Stimulated activated CD4-positive, alpha-beta T cell treated with anti-CD3 and anti-CD28 coated beads, Interleukin-12 subunit alpha, Interleukin-12 subunit beta, amount 100 ng/mL, for 4 hours (primary cell): ENCODE results near the gene SLC2A11.
A peak's percentile ranks its signal among the peaks of the same experiment; 100 is the strongest.

Experiments used
- DNase-seq: peaks from one replicate; pipeline ENCODE4 v3.0.0-alpha.2; 2020

The SLC2A11 gene

DNA sequence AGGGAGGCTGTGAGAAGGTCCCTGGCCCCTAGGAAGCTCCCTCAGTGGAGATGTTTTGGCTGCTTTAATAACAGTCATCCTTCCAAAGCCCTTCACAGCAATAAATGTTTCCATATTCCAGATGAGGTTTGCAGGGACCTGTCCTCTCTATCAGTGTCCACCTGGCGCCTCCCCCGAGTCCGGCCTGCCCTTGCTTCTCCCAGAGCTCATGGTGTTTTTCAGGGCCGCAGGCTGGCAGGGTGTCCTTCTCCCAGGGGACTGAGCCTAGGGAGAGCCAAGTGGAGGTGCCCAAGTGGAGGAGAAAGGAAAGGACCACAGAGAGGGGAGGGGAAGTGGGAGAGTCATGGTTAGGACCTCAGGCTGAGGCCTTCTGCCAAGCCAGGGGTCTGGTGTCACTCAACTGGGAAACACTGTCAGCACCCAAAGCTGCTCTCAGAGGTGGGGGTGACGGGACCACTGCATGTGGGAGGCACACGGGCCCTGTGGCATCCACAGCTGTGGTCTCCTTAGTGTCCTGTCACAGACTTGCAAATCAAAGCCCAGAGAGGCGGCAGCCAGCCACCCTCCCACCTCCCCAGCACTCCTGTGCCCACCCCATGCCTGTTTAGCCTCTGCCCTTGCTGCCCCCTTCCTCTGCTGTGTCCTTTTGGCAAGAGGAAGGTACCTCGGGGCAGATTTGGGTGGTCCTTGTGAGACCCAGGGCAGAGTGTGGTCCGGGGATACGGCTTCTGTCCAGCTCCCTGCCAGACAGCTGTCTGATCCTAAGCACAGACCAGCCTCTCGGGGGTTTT is 25.3 kb upstream of the SLC2A11 start:
- no peak for DNase-seq

DNA sequence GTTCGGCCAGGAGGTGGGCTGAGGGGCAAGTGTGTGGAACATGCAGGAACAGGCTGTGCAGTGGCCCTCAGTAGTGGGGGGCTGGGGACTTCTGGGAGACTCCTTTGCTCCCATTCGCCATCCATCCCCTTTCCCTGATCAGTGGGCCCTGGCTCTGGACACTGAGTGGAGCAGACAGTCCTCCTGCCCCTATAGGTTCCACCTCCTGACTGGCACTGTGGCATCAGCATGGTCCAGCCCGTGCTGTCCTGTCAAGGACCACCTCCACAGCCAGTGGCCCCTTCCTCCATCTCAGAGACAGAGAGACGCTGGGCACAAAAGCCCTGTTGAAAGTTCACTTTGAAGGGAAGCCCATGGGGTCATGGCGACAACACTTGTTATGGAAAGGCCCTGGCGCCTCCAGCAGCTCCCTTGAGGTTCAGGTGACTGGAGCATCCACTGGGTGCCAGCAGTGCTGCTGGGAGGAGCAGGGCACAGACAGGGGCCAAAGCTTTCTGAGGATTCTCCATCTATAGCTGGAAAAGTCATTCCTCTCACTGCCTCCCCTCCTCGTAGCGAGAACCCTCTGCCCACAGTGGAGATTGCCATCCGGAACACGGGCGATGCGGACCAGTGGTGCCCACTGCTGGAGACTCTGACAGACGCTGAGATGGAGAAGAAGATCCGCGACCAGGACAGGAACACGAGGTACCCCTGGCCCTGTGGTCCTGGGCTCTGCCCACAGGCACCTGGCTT is 24.5 kb upstream of the SLC2A11 start:
- DNase-seq = no peak

DNA sequence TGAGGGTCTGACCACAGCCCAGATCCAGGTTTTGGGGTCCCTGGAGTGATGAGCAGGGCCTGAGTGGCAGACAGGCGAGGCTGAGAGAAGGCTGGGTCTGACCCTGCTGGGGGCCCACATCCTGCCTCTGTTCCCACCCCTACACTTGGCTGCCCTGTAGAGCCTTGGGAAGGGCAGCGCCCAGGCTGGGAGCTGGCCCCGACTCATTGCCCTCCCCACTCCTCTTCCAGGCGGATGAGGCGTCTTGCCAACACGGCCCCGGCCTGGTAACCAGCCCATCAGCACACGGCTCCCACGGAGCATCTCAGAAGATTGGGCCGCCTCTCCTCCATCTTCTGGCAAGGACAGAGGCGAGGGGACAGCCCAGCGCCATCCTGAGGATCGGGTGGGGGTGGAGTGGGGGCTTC is 23.8 kb upstream of the SLC2A11 start:
- DNase-seq = no peak

DNA sequence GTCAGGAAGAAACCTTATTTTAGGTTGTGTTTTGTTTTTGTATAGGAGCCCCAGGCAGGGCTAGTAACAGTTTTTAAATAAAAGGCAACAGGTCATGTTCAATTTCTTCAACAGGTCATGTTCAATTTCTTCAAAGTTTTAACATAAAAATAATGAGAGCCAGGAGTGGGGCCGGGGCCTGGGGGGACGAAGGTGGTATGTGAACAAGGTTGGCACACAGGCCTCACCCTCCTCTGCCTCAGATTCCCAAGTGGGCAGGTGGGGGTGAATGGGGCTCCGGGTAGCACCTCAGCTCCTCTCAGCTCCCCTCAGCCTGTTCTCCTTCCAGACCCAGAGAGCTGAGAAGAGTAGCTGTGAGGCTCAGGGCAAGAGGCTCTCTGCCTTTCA is 23.3 kb upstream of the SLC2A11 start:
- DNase-seq = no peak

DNA sequence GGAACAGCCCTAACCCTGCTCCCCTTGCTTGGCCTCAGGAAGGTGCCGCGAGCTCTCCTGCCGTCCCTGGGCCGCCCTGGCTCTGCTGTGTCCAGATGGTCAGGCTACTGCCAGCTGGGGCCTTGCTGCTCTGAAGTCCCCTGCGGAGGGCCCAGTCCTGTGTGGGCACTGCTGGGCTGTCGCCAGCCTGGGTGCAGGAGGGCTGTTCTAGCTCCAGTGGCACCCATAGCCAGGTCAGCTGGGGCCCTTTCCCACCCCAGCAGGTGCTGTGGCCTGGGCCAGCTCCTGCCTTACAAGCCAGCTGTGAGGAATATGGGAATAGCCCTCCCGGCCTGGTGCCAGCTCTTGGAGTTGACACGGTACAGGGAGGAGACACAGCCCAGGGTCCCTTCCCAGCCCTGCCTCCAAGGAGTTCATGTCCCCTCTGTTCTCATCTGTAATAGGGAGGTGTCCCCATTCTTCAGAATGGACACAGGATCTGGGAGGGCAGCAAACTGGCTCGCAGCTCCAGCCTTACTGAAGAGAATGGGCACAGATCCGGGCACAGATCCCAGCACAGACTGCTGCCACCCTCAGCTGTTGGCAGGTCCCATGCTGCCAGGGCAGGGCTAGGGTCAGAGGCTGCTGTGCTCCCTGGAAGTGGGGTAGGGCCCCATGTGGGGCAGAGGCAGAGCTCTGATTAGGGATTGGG is 22.7 kb upstream of the SLC2A11 start:
- no peak for DNase-seq

DNA sequence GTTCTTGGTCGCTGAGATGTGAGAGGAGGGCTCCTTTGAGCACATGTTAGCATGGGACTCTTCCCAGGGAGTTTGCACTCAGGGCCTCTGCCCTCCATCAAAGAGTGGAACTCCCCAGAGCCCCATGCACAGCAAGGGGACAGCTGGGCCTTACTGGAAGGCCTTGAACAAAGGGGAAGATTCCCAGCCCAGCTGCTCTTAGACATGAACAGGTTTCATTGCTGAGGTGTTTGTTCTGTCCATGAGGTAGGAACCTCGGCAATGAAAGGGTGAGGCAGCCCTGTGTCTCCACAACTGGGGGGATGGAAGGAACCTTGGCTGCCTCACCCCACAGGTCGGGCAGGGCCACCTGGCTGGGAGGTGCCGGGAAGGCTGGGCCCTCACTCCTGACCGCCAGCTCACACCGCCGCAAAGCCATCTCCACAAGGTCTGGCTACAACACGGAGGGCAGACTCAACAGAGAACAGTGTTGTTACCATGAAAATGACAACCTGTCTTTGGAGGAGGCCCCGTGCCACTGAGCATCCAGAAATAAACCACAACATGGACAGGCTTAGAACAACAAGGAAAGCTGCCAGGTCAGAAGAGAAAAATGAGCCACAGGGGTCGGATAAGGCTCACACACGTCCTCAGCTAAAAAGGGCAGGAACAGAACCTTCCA is 22.1 kb upstream of the SLC2A11 start:
- no peak for DNase-seq

DNA sequence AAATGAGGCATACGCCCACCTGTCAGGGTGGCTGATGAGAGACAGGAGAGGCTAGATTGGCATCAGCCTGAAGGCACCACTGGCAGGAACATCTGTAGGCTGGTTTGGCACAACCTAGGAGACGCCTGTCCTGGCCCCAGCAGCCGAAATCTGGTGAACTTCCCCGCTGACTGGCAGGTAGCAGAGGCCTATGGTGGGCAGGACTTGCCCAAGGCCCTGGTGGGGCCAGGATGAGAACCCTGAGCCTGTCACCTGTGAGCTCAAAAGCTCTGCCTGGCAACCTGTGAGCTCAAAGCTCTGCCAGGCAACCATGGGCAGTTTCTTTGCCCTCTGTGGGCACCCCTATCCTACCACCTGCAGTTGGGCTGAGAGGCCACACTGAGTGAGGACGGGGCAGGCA is 21.4 kb upstream of the SLC2A11 start:
- no peak for DNase-seq

DNA sequence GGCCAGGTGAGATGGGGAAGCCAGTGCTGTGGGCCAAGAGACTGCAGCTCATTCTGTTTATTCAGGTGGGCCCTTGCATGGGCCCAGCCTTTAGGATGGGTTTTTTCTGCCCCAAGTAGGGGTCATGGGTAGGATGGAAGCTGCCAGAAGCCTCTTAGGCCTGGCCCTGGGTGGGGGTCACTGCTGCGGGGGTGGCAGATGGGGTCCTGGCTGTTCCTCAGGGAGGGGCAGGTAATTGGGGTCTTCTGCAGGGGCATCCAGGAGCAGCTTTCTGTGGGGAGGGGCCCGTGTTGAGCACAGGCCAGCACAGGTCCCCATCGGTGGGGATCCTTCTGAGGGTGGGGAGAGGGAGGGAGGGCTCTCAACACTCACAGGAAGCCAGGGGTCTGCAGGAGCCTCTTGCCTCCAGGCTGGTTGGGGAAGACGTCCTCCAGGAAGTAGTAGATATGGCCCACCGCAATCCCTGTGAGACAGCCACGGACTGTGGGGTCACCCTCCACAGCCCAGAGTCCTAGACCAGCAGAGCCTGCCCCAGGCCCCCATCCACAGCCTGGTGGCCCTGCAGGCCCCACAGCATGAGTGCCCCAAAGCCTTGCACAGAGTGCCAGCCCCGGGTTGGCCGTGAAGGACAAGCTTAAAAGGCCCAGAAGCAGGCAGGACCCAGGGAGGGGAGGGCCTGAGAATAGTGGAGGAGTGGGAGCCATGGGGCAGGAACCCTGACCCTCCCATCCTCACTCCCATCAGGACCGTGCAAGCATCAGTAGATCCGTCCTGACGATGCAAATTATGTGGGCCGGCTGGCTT is 20.8 kb upstream of the SLC2A11 start:
- no peak for DNase-seq

DNA sequence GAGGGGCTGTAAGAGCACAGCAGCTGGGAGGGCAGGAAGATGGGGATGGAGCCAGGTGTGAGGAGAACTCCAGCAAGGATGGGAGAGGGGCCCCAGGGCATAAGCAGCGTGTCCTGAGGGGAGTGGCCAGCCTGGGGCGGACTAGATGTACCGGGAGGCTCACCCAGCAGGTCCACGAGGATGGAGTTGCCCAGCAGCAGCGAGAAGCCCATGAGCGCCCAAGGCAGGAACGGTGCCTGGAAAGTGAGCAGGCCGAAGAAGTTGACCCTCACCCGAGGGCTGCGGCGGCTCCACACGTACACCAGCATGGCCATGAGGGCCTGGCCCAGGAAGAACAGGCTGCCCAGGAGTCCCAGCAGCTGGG is 20.2 kb upstream of the SLC2A11 start:
- no peak for DNase-seq

DNA sequence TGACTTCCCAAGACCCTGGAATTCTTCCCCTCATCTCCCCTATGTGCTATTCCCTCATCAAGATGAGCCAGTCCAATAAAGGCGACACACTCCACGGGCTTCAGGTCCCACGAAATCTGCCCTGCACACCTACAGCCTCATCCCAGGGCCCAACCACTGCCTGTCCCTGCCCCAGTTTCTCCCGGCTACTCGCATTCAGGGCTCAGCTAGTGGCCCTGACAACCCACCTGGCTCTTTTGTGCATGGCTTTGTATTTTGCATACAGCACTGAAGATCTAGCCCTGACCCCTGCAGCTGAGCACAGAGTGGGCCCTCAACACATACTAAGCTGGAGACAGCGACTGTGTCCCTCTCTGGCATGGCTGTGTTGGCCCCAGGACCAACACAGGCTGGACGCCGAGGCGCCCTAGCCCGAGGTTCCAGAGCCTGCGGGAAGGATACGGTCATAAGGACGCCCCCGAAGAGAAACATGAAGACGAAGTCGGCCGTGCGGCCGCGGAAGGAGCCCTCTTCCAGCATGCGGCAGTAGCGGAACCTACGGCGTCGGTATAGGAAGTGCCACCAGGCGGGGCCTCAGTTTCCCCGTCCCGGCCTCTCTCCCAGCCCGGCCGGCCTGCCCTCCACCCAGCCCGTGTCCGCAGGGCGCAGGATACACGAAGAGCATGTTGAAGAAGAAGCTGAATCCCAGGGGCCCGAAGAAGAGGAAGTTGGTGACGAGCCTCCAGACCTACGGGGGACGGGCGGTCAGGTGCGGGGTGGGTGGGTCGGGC is 19.6 kb upstream of the SLC2A11 start:
- DNase-seq = no peak

DNA sequence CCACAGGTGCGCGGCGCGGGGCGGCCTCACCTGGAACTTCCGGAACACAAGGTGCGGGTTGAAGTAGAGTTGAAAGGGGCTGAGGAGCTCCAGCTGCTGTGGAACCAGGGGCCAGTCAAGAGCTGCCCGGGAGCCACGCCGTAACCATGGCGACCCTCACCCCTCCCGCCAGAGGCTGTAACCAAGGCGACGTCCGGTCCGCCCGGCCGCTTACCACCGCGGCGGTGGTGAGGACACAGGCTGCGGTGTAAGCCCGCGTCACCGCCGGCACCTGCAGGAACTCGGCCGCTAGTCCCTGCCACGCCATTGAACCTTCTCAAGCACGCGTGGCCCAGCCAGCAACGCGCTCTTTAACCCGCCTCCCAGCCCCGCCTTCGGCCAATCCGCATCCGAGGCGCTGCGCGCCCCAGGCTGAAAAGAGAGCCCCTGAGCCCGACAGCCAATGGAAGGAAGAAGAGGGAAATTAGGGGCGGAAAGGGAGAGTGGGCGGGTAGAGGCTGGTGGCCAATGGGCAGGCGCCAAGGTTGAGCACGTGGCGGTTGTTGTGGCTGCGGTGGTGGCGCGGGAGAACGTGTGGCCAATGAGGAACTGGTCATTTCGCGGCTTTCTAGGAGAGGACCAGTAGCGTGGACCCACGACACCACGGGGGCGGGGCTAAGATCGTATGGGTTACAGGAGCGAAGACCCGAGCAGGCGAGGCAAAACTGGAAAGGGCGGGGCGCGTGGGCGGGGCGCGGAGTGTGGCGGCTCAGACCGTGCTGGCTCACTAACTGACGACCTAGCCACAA is 18.8 kb upstream of the SLC2A11 start, which contains the start of gene DERL3:
Gene DERL3 (minus strand): TSS at position 326 of the 788 bp plus-strand sequence. CDS start 19 bp downstream, at position 307.
- DNase-seq = peak; percentile 91

DNA sequence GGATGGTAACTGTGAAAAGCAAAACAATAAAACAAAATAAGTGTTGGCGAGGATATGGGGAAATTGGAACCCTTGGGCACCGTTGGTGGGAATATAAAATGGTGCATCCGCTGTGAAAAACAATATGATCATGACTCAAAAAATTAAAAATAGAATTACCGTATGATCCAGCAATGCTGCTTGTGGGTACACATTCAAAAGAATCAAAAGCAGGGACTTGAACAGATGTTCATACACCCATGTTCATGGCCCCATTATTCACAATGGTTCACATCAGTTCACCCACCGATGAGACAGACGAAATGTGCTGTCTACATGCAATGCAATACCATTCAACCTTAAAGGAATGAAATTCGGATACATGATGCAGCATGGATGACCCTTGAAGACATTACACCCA is 17.6 kb upstream of the SLC2A11 start:
- no peak for DNase-seq

DNA sequence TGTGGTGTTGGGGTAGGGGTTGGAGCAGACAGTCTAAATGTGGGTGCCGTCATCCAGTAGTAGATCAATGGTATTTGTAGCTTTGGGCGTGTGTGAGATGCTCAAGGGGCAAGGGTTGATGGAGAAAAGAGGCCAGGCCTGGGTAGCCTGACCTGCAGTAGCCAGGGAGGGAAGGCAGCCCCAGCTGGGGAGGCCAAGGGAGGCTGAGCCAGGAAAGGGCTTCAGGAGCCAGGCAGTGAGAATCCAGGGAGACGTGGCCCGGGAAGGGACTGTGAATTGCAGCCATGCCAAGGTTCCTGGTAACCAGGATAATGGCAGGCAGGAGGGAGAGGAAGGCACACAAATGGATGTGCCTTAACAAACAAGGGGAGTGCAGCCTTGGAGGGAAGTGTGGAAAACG is 16.4 kb upstream of the SLC2A11 start:
- DNase-seq = no peak

DNA sequence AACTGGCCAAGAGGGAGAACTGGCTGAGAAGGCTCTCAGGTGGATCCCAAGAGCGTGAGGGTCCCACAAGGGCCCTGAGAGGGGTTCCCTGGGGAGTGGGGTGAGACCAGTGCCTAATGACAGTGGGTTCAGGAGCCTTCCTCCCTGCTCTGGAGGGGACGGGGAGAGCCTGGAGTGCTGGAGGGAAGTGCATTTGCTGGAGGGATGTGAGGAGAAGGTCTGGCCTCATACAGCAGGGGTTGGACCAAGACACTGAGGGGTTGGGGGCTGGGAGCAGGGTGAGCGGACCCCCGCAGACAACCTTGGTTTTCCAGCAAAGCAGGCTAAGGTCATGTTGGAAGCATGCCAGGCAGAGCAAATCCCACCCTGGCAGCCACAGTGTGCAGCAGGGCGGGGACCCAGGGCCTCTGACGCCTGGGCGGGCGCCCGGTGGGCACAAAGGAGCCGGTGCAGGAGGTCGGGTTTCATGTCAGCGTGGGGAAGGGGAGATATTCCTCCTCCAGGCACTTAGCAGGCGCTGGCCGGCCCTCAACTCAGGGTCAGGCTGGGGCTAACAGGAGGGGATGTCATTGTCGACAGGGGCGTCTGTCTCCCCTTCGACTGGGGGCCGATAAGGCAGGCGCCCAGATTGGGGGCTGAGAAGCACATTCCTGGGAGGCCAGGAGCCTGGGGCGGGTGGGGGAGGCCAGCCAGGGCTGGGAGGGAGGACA is 15.8 kb upstream of the SLC2A11 start:
- DNase-seq = no peak

DNA sequence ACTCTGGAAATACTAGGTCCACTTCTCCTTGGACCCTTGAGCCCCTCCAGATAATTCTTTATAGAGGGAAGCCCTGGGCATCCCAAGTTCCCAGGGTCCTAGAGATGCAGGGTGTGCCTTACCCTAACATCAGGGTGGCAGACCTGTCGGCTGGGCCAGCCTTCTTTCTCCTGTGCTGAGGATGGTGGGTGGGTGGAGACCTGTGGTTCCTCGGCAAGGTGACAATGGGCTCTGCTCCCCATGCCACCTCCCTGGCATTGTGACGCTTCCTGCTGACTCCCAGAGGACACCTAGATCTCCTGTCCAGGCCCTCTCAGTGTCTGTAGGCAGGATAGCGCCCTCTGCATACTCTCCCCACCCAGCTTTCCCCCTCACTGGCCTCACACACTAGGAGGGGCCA is 15.1 kb upstream of the SLC2A11 start:
- DNase-seq = no peak

DNA sequence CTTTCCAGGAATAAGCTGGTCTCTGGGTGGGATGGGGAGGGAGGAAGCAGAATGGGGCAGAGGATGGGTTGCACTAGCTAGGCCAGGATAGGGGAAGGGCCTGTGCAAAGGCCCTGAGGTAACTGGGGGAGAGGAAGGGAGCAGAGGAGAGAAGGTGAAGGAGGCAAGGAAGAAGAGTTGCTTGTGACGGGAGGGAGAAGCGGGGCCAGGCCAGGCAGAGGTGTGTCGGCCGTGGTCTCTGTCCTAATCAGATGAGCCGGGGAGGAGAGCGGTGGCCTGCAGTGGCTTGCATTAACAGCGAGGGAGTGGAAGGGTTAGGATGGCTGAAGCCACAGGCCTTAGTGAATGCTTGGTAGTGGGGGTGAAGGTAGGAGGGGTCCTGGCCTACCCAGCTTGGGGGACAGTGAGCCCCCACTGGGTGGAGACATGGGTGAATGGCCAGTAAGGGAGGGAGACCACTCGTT is 12.9 kb upstream of the SLC2A11 start:
- DNase-seq = no peak

DNA sequence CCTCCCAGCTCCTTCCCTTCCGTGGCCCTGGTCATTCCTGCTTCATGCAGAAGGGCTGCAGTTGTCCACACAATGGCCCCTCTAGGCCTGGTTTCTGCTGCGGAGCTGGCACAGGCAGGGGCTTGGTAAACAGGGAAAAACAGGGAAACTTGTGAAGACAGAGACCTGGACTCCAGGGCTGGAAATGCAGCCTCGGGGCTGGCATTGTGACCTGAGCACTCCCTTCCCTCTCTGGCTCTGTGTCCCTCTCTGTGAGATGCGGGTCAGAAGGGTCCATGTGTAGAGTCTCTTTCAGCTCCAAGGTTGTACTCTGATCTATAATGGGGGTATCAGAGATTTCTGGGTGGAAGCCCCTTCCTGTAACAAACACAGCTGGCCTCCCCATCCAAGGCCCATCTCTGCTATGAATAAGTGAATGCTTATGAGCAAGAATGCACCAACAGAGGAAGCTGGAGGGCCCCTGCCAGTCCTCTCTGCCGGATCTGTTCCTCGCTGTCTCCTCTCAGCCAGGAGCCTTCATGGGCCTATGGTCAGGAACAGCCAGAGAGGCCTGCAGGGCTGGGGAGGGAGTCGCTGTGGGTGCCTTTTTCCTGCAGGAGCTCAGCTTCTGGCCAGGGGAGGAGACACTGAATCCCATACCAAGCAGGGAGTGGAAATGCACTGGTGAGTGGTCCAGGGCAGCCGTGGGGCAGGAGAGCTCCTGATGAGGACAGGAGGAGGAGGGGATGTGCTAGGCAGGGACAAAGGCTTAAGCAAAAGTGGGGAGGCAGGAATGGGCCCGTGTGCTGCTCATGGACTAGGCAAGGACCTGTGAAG is 12.2 kb upstream of the SLC2A11 start:
- DNase-seq = no peak

DNA sequence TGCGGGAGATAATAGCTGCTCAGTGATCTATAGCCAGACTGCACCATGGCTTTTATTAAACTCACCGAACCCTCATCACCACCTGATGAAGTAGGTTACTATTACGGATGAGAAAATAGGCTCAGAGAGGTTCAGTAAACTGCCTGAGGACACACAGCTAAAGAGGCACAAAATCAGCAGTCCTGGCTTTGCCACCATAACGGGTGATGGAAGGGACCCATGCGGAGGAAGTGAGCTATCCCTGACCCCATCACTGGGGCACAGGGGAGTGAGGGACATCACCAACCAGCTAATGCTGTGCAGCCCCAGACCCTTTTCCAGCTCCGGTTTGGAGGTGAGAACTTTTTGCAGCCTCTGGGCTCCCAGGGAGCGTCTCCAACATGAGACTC is 11.6 kb upstream of the SLC2A11 start:
- no peak for DNase-seq

DNA sequence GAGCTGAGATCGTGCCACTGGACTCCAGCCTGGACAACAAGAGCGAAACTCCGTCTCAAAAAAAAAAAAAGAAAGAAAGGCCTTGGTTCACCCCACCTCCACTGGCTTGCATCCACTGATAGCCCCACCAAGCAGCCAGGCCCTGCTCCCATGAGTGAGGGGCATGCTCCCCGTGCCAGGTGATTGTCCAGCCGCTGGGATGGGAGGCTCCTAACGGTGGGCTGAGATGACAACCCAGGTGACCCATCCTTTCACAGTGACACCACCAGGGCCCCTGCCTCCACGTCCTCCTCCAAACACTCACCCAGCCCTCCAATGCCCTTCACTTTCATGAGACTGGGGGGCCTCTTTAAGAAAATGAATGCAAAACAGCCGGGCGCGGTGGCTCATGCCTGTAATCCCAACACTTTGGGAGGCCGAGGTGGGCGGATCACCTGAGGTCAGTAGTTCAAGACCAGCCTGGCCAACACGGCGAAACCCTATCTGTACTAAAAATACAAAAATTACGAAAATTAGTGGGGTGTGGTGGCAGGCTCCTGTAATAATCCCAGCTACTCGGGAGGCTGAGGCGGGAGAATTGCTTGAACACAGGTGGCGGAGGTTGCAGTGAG is 10.3 kb upstream of the SLC2A11 start:
- DNase-seq = no peak
